SK-N-SH (cell line): ENCODE data around the gene ASTL. TPM values are rescaled to one million over a fixed set of nuclear protein-coding genes. Genes with fewer than 3 reads are reported as not detected.

Experiments used
- CTCF ChIA-PET: fragments of 300-600, 350-600 bp; formaldehyde crosslinking; extraction: SDS; loops from one replicate; lab custom pipeline; 2021; lab: Yijun Ruan, JAX
- POLR2A ChIA-PET: fragments of 350-600 bp; sonication (Branson Sonifier 250); formaldehyde crosslinking; extraction: SDS; loops from one replicate; lab custom pipeline; 2020; ENCODE audit warnings: antibody characterized with exemption, inconsistent platforms; lab: Yijun Ruan, JAX
- DNase-seq: peaks from one replicate; pipeline ENCODE4 v3.0.0; 2012
- H2AFZ ChIP-seq: fragments of 200-600 bp; sonication (generic); 2 replicates; pipeline ENCODE4 v1.8.1; 2016; ENCODE audit warnings: antibody characterized with exemption, mild to moderate bottlenecking, low read depth
- H3F3A ChIP-seq: fragments of 200-600 bp; sonication (generic); replicated peaks from 2 replicates; pipeline ENCODE3; 2016; ENCODE audit warnings: antibody characterized with exemption, mild to moderate bottlenecking; ENCODE audit not compliant: insufficient read depth
- H3K27ac ChIP-seq, 2 experiments: fragments of 200-500 bp in 1 of 2; fragments of 200-600 bp in 1 of 2; sonication (Bioruptor generic) in 1 of 2; sonication (generic), shearing (Covaris generic) in 1 of 2; 2 replicates each; pipeline versions ENCODE4 v1.5.1 to v1.6.1; 2014 to 2016; ENCODE audit warnings: low read depth in 2 of 2, inconsistent platforms in 1 of 2, low read length in 1 of 2, mild to moderate bottlenecking in 1 of 2, mixed read lengths in 1 of 2
- H3K27me3 ChIP-seq: fragments of 200-600 bp; sonication (generic), shearing (Covaris generic); 2 replicates; pipeline ENCODE4 v1.6.1; 2016; ENCODE audit warnings: mixed run types; ENCODE audit not compliant: insufficient read depth
- H3K36me3 ChIP-seq, 2 experiments: fragments of 200-500 bp in 1 of 2; fragments of 200-600 bp in 1 of 2; sonication (Bioruptor generic) in 1 of 2; sonication (generic) in 1 of 2; replicated peaks in 1 of 2; 2 replicates each; pipeline versions ENCODE3 to v1.5.1; 2014 to 2016; ENCODE audit warnings: low read length in 1 of 2, mild to moderate bottlenecking in 1 of 2; ENCODE audit not compliant: insufficient read depth in 2 of 2, control insufficient read depth in 1 of 2
- H3K4me1 ChIP-seq, 2 experiments: fragments of 200-500 bp in 1 of 2; fragments of 200-600 bp in 1 of 2; sonication (Bioruptor generic) in 1 of 2; sonication (generic), shearing (Covaris generic) in 1 of 2; 2 replicates each; pipeline versions ENCODE4 v1.5.1 to v1.6.1; 2014 to 2016; ENCODE audit warnings: low read depth in 1 of 2, low read length in 1 of 2, mixed run types in 1 of 2; ENCODE audit not compliant: insufficient read depth in 2 of 2, control insufficient read depth in 1 of 2
- H3K4me2 ChIP-seq: fragments of 200-600 bp; sonication (generic), shearing (Covaris generic); 2 replicates; pipeline ENCODE4 v1.6.1; 2017; ENCODE audit warnings: mixed run types
- H3K4me3 ChIP-seq, 2 experiments: fragments of 200-500 bp in 1 of 2; fragments of 200-600 bp in 1 of 2; sonication (Bioruptor generic) in 1 of 2; sonication (generic), shearing (Covaris generic) in 1 of 2; 2 replicates each; pipeline versions ENCODE4 v1.5.1 to v1.8.1; 2014 to 2016; ENCODE audit warnings: low read depth in 2 of 2, inconsistent platforms in 1 of 2, low read length in 1 of 2, mild to moderate bottlenecking in 1 of 2, mixed read lengths in 1 of 2, moderate library complexity in 1 of 2
- H3K79me2 ChIP-seq: fragments of 200-600 bp; sonication (generic); 2 replicates; pipeline ENCODE4 v1.8.1; 2017; ENCODE audit warnings: mild to moderate bottlenecking; ENCODE audit not compliant: insufficient read depth
- H3K9ac ChIP-seq: fragments of 200-600 bp; sonication (generic); 2 replicates; pipeline ENCODE4 v1.6.1; 2017; ENCODE audit warnings: mixed run types
- H3K9me2 ChIP-seq: fragments of 200-600 bp; sonication (generic); 2 replicates; pipeline ENCODE4 v1.6.1; 2017; ENCODE audit warnings: mixed run types
- H3K9me3 ChIP-seq: fragments of 200-600 bp; sonication (generic); 2 replicates; pipeline ENCODE4 v1.6.1; 2017; ENCODE audit warnings: mixed run types, mild to moderate bottlenecking, moderate library complexity
- H4K20me1 ChIP-seq: fragments of 200-600 bp; sonication (generic); 2 replicates; pipeline ENCODE4 v1.6.1; 2017; ENCODE audit warnings: mild to moderate bottlenecking, mixed run types; ENCODE audit not compliant: insufficient read depth
- ELF1 ChIP-seq: IDR thresholded peaks from 2 replicates; pipeline ENCODE4 v1.4.0; 2012
- GATA2 ChIP-seq: sonication (generic); formaldehyde crosslinking; IDR thresholded peaks from 2 replicates; pipeline ENCODE4 v1.5.0; 2020; ENCODE audit warnings: mild to moderate bottlenecking, missing genetic modification reagents
- POLR2AphosphoS5 ChIP-seq: IDR thresholded peaks from 2 replicates; pipeline ENCODE4 v1.6.1; 2012; ENCODE audit warnings: low read depth, low read length
- RAD21 ChIP-seq: IDR thresholded peaks from 2 replicates; pipeline ENCODE4 v1.6.1; 2012; ENCODE audit warnings: mild to moderate bottlenecking, low read length
- TAF1 ChIP-seq: IDR thresholded peaks from 2 replicates; pipeline ENCODE4 v1.6.1; 2012; ENCODE audit warnings: low read depth, mild to moderate bottlenecking, low read length, moderate library complexity, borderline replicate concordance
- TCF12 ChIP-seq: IDR thresholded peaks from 2 replicates; pipeline ENCODE4 v1.4.0; 2012
- YY1 ChIP-seq: IDR thresholded peaks from 2 replicates; pipeline ENCODE4 v1.4.0; 2012; ENCODE audit warnings: low read depth, mild to moderate bottlenecking
- WGBS: methylation state at CpG from one replicate; pipeline ENCODE4 v1.1.6; 2017; ENCODE audit warnings: low lambda C conversion rate; 5-methylcytosine and 5-hydroxymethylcytosine counted together
- polyA plus RNA-seq, 3 experiments: library from polyadenylated mRNA; depleted of rRNA; stranded (reverse); fragments of >200 nt; gene quantifications; 2 replicates each; pipeline ENCODE4 v1.2.3, GENCODE V29; 2012
- TF ChIP-seq, protein P1 (sequence below): IDR thresholded peaks from 2 replicates; pipeline ENCODE4 v1.6.1; 2012; ENCODE audit warnings: mild to moderate bottlenecking, low read depth, low read length, moderate library complexity
- TF ChIP-seq, protein P2 (sequence below): fragments of 200-600 bp; sonication (generic); IDR thresholded peaks from 2 replicates; pipeline ENCODE4 v1.6.1; 2017; ENCODE audit warnings: antibody characterized with exemption, mild to moderate bottlenecking, moderate library complexity
- TF ChIP-seq, protein P3 (sequence below): IDR thresholded peaks from 2 replicates; pipeline ENCODE4; 2012

The ASTL gene
- polyA plus RNA-seq, 1 of the 3 experiments (the other 2 are of a cell fraction) = not detected

GRCh38 chr2:96140941-96141623, 2.8 kb upstream of the ASTL start:
- Histone ChIP-seq H3K4me2 (no peak overlapping the region), H3K9me3 (no peaks in the 10 kb centered on the region)
- CTCF ChIA-PET = interaction anchor here (0.6 to 5.6 kb wide), 5 partner anchors 10 to 64 kb away, joined by 3 to 49 read pairs (median 18); partner anchors contain the start of gene ADRA2B

DNA sequence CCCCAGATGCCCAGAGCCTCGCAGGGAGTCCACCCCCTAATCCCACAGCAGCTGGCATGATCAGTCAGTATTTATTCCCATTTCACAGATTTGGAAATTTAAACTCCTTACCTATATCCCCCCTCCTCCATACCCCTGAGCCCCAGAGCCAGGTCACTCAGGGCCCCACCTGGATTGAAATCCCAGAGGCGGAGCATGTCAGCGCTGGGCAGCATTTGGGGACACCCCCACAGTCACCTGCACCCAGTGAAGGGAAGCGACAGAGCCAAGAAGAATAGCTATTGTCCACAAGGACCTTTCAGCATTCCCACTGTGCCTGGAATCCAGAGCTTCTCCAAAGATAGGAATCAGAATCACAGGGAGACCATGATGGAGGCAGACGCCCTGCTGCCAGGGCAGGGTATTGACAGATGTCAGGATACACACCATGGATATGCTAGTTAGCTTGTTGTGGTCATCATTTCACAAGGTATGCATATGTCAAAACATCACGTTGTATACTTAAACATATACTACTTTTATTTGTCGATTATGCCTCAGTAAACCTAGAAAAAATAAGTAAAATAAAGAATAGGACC, 968 bp upstream of the ASTL start:
- no peak for DNase-seq
- H2AFZ ChIP-seq = no peak overlapping the region
- CTCF ChIA-PET = interaction anchor here (0.6 to 5.6 kb wide), 23 partner anchors 8 to 370 kb away, joined by 3 to 102 read pairs (median 3); partner anchors contain the start of gene ADRA2B
- H3K4me2 ChIP-seq = no peak overlapping the region
- no peaks in the 10 kb centered on the region for H3K9me3 ChIP-seq
- H3K27ac ChIP-seq = no peak overlapping the region
- no peak overlapping the region for H3K4me3 ChIP-seq
- no peaks in the 10 kb centered on the region for H3K79me2 ChIP-seq
- no peaks in the 10 kb centered on the region for H3K36me3 ChIP-seq
- H3K4me1 ChIP-seq = peaks cover 0 to 31% of the 10 kb centered on the region in 2 experiments; a peak in 1 of 4 replicates
- H3F3A ChIP-seq = no peaks in the 10 kb centered on the region
- 83% methylated on average over 6 of the region's 7 CpGs for WGBS
- peaks cover 5% of the 10 kb centered on the region; the same call in 1 of the 2 replicates for H3K27me3 ChIP-seq
- H3K9me2 ChIP-seq = no peaks in the 10 kb centered on the region
- no peak overlapping the region for H3K9ac ChIP-seq
- TF ChIP-seq, protein P1, sequence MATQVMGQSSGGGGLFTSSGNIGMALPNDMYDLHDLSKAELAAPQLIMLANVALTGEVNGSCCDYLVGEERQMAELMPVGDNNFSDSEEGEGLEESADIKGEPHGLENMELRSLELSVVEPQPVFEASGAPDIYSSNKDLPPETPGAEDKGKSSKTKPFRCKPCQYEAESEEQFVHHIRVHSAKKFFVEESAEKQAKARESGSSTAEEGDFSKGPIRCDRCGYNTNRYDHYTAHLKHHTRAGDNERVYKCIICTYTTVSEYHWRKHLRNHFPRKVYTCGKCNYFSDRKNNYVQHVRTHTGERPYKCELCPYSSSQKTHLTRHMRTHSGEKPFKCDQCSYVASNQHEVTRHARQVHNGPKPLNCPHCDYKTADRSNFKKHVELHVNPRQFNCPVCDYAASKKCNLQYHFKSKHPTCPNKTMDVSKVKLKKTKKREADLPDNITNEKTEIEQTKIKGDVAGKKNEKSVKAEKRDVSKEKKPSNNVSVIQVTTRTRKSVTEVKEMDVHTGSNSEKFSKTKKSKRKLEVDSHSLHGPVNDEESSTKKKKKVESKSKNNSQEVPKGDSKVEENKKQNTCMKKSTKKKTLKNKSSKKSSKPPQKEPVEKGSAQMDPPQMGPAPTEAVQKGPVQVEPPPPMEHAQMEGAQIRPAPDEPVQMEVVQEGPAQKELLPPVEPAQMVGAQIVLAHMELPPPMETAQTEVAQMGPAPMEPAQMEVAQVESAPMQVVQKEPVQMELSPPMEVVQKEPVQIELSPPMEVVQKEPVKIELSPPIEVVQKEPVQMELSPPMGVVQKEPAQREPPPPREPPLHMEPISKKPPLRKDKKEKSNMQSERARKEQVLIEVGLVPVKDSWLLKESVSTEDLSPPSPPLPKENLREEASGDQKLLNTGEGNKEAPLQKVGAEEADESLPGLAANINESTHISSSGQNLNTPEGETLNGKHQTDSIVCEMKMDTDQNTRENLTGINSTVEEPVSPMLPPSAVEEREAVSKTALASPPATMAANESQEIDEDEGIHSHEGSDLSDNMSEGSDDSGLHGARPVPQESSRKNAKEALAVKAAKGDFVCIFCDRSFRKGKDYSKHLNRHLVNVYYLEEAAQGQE = no peak
- no peak for TF ChIP-seq YY1
- no peak for TF ChIP-seq POLR2AphosphoS5
- TF ChIP-seq, protein P2, sequence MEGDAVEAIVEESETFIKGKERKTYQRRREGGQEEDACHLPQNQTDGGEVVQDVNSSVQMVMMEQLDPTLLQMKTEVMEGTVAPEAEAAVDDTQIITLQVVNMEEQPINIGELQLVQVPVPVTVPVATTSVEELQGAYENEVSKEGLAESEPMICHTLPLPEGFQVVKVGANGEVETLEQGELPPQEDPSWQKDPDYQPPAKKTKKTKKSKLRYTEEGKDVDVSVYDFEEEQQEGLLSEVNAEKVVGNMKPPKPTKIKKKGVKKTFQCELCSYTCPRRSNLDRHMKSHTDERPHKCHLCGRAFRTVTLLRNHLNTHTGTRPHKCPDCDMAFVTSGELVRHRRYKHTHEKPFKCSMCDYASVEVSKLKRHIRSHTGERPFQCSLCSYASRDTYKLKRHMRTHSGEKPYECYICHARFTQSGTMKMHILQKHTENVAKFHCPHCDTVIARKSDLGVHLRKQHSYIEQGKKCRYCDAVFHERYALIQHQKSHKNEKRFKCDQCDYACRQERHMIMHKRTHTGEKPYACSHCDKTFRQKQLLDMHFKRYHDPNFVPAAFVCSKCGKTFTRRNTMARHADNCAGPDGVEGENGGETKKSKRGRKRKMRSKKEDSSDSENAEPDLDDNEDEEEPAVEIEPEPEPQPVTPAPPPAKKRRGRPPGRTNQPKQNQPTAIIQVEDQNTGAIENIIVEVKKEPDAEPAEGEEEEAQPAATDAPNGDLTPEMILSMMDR = no peak
- TF ChIP-seq ELF1 = no peak
- TF ChIP-seq TCF12 = no peak
- no peak for TF ChIP-seq GATA2 (CRISPR knock-in tag)
- TF ChIP-seq, protein P3, sequence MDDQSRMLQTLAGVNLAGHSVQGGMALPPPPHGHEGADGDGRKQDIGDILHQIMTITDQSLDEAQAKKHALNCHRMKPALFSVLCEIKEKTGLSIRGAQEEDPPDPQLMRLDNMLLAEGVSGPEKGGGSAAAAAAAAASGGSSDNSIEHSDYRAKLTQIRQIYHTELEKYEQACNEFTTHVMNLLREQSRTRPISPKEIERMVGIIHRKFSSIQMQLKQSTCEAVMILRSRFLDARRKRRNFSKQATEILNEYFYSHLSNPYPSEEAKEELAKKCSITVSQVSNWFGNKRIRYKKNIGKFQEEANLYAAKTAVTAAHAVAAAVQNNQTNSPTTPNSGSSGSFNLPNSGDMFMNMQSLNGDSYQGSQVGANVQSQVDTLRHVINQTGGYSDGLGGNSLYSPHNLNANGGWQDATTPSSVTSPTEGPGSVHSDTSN = no peak
- no peak for TF ChIP-seq RAD21
- POLR2A ChIA-PET = no interaction called here
- H4K20me1 ChIP-seq = no peaks in the 10 kb centered on the region

More at GRCh38 chr2:96140941-96141623, 2.8 kb upstream of the ASTL start:
- no peaks in the 10 kb centered on the region for H3K36me3 ChIP-seq
- H3K9ac ChIP-seq = no peak overlapping the region
- H3K4me1 ChIP-seq = peaks cover 4 to 39% of the 10 kb centered on the region in 2 experiments; a peak in 3 of 4 replicates
- H3K27ac ChIP-seq = no peak overlapping the region
- DNase-seq = no peak
- peaks cover 7% of the 10 kb centered on the region; the same call in 1 of the 2 replicates for H3K79me2 ChIP-seq
- WGBS = 93% methylated on average over 10 of the region's 13 CpGs
- H3K27me3 ChIP-seq = no peaks in the 10 kb centered on the region
- no peaks in the 10 kb centered on the region for H3F3A ChIP-seq
- H4K20me1 ChIP-seq = no peaks in the 10 kb centered on the region
- H3K9me2 ChIP-seq = no peaks in the 10 kb centered on the region
- no peak for TF ChIP-seq TAF1
- no peak overlapping the region for H3K4me3 ChIP-seq
- POLR2A ChIA-PET = no interaction called here
- no peak overlapping the region for H2AFZ ChIP-seq
